HCT116 (cell line): ENCODE results near the gene UPP2.

Experiments
- CTCF ChIP-seq, 3 experiments: fragments of 200-600 bp in 1 of 3; sonication (generic) in 1 of 3; IDR thresholded peaks in 2 of 3; conservative IDR thresholded peaks in 1 of 3; 2 replicates each; pipeline ENCODE4 v1.5.1; 2012 to 2017; ENCODE audit warnings: low read depth in 2 of 3, low read length in 2 of 3, antibody characterized with exemption in 1 of 3, borderline replicate concordance in 1 of 3, control low read depth in 1 of 3, mild to moderate bottlenecking in 1 of 3, mixed read lengths in 1 of 3, mixed run types in 1 of 3, moderate library complexity in 1 of 3; ENCODE audit not compliant: insufficient read depth in 1 of 3
- EZH2 ChIP-seq: fragments of 200-600 bp; sonication (generic); IDR thresholded peaks from 2 replicates; pipeline ENCODE4 v1.6.1; 2017; ENCODE audit warnings: antibody characterized with exemption, mixed run types
- POLR2A ChIP-seq: IDR thresholded peaks from 2 replicates; pipeline ENCODE4 v1.7.0; 2011; ENCODE audit warnings: borderline replicate concordance; ENCODE audit not compliant: insufficient read depth, insufficient read length; ENCODE audit errors: extremely low read depth
- POLR2AphosphoS5 ChIP-seq: IDR thresholded peaks from 2 replicates; pipeline ENCODE4 v1.6.1; 2011; ENCODE audit warnings: mild to moderate bottlenecking, low read depth, low read length, moderate library complexity
- YY1 ChIP-seq: IDR thresholded peaks from 2 replicates; pipeline ENCODE4 v1.6.1; 2011; ENCODE audit warnings: low read length, low read depth, moderate library complexity, mild to moderate bottlenecking; ENCODE audit not compliant: insufficient replicate concordance; ENCODE audit errors: extremely low read depth

- TF ChIP-seq CTCF (IDR thresholded peaks at IDR 0.05 in 2 of 3, conservative IDR thresholded peaks at IDR 0.05 in 1 of 3; ENCODE audit: borderline replicate concordance in 1 of 3, insufficient read depth in 1 of 3, low read depth in 2 of 3, low read length in 2 of 3), result no peak
- no peak for TF ChIP-seq POLR2AphosphoS5
- TF ChIP-seq YY1, result no peak
- TF ChIP-seq EZH2, result no peak
- TF ChIP-seq POLR2A, result no peak
Measured at GRCh38 chr2:158097481-158097880, 4.2 kb upstream of the UPP2 start.
